ENCODE results near the gene NFIX.
A peak's percentile ranks its signal among the peaks of the same experiment; 100 is the strongest.

NFIX gene

GRCh38 chr19:13100031-13100588 lies 104.8 kb downstream of the NFIX start:
- peak; percentile 73 for DNase-seq

GRCh38 chr19:13100841-13101589 lies 105.7 kb downstream of the NFIX start:
- DNase-seq, result no peak
- CTCF ChIA-PET, result interaction anchor here (1.3 kb wide), 1 partner anchor 39 kb away, joined by 3 read pairs; no protein-coding TSS in a partner anchor
- Mint-ChIP-seq H3K27me3 (peaks cover 51% of the 10 kb centered on the region), H3K9me3 (no peaks in the 10 kb centered on the region), H3K4me3 (peak overlapping the region; percentile 69), H3K4me1 (peaks cover 71% of the 10 kb centered on the region), H3K36me3 (peaks cover 9% of the 10 kb centered on the region), H3K27ac (peak overlapping the region; percentile 78)

More at GRCh38 chr19:13100031-13100588, 104.8 kb downstream of the NFIX start:
- Mint-ChIP-seq H3K27ac (peak overlapping the region; percentile 96), H3K4me1 (peaks cover 71% of the 10 kb centered on the region), H3K27me3 (peaks cover 60% of the 10 kb centered on the region), H3K9me3 (no peaks in the 10 kb centered on the region), H3K4me3 (peak overlapping the region; percentile 63), H3K36me3 (peaks cover 9% of the 10 kb centered on the region)
- CTCF ChIA-PET, result interaction anchor here (1.3 kb wide), 2 partner anchors 38 to 135 kb away, joined by 3 read pairs; no protein-coding TSS in a partner anchor

- peaks cover 67% of the 10 kb centered on the region for H3K4me1 Mint-ChIP-seq
- peaks cover 43% of the 10 kb centered on the region for H3K27me3 Mint-ChIP-seq
- no peak for DNase-seq
- peak overlapping the region; percentile 78 for H3K27ac Mint-ChIP-seq
- peaks cover 9% of the 10 kb centered on the region for H3K36me3 Mint-ChIP-seq
- CTCF ChIA-PET, result no interaction called here
- peak overlapping the region; percentile 69 for H3K4me3 Mint-ChIP-seq
- no peaks in the 10 kb centered on the region for H3K9me3 Mint-ChIP-seq
Measured at GRCh38 chr19:13101590-13102415, 106.5 kb downstream of the NFIX start.

GRCh38 chr19:13102416-13102665 lies 107.1 kb downstream of the NFIX start:
- H3K27ac Mint-ChIP-seq, result no peak overlapping the region

GRCh38 chr19:13102666-13103580 lies 107.6 kb downstream of the NFIX start, which contains the start of gene LYL1:
TSS of gene LYL1 (minus strand) at chr19:13102858. CDS start at chr19:13101171, 1,687 bp downstream.
- Mint-ChIP-seq H3K27me3 (peaks cover 32% of the 10 kb centered on the region), H3K4me3 (peak within 1 kb of the TSS; percentile 76), H3K27ac (peak within 1 kb of the TSS; percentile 78), H3K36me3 (peaks cover 12% of the 10 kb centered on the region), H3K4me1 (peaks cover 58% of the 10 kb centered on the region), H3K9me3 (no peaks in the 10 kb centered on the region)
- DNase-seq, result peak; percentile 58
- CTCF ChIA-PET, result interaction anchor here (1.0 kb wide), 1 partner anchor 61 kb away, joined by 3 read pairs; no protein-coding TSS in a partner anchor

More at GRCh38 chr19:13102416-13102665, 107.1 kb downstream of the NFIX start:
- no peaks in the 10 kb centered on the region for H3K9me3 Mint-ChIP-seq
- CTCF ChIA-PET, result no interaction called here
- peaks cover 38% of the 10 kb centered on the region for H3K27me3 Mint-ChIP-seq
- H3K4me1 Mint-ChIP-seq, result peaks cover 62% of the 10 kb centered on the region
- H3K4me3 Mint-ChIP-seq, result peak overlapping the region; percentile 69
- DNase-seq, result no peak
- peaks cover 8% of the 10 kb centered on the region for H3K36me3 Mint-ChIP-seq

- Mint-ChIP-seq H3K27me3 (peaks cover 24% of the 10 kb centered on the region), H3K27ac (peak overlapping the region; percentile 88), H3K9me3 (no peaks in the 10 kb centered on the region), H3K4me3 (peak overlapping the region; percentile 82), H3K4me1 (peaks cover 51% of the 10 kb centered on the region), H3K36me3 (peaks cover 12% of the 10 kb centered on the region)
- DNase-seq, result no peak
- CTCF ChIA-PET, result interaction anchor here (1.0 to 2.5 kb wide), 8 partner anchors 8 to 139 kb away, joined by 3 to 23 read pairs (median 6); partner anchors contain the start of genes IER2, NACC1 and STX10
Measured at GRCh38 chr19:13103581-13104359, 108.5 kb downstream of the NFIX start.

GRCh38 chr19:13104360-13104847 lies 109.1 kb downstream of the NFIX start:
- Mint-ChIP-seq H3K36me3 (peaks cover 14% of the 10 kb centered on the region), H3K4me3 (peak overlapping the region; percentile 82), H3K27me3 (peaks cover 17% of the 10 kb centered on the region), H3K9me3 (no peaks in the 10 kb centered on the region), H3K27ac (peak overlapping the region; percentile 88), H3K4me1 (peaks cover 48% of the 10 kb centered on the region)
- CTCF ChIA-PET, result interaction anchor here (1.0 to 2.5 kb wide), 13 partner anchors 9 to 140 kb away, joined by 3 to 23 read pairs (median 5); partner anchors contain the start of genes IER2, NACC1 and STX10
- peak; percentile 79 for DNase-seq

GRCh38 chr19:13104848-13105711 lies 109.8 kb downstream of the NFIX start:
- Mint-ChIP-seq H3K4me1 (peaks cover 41% of the 10 kb centered on the region), H3K27ac (peak overlapping the region; percentile 88), H3K9me3 (no peaks in the 10 kb centered on the region), H3K36me3 (peaks cover 11% of the 10 kb centered on the region), H3K27me3 (peaks cover 11% of the 10 kb centered on the region), H3K4me3 (peak overlapping the region; percentile 82)
- peak; percentile 64 for DNase-seq
- CTCF ChIA-PET, result interaction anchor here (1.0 to 2.5 kb wide), 13 partner anchors 8 to 140 kb away, joined by 3 to 23 read pairs (median 5); partner anchors contain the start of genes IER2, NACC1 and STX10

GRCh38 chr19:13109361-13110098 lies 114.3 kb downstream of the NFIX start:
- no peak for DNase-seq
- Mint-ChIP-seq H3K36me3 (peaks cover 9% of the 10 kb centered on the region), H3K4me1 (peaks cover 9% of the 10 kb centered on the region), H3K9me3 (no peaks in the 10 kb centered on the region), H3K27ac (no peak overlapping the region), H3K27me3 (no peaks in the 10 kb centered on the region), H3K4me3 (no peak overlapping the region)
- CTCF ChIA-PET, result no interaction called here

- Mint-ChIP-seq H3K27me3 (no peaks in the 10 kb centered on the region), H3K4me3 (no peak overlapping the region), H3K9me3 (no peaks in the 10 kb centered on the region), H3K4me1 (peaks cover 10% of the 10 kb centered on the region), H3K36me3 (peaks cover 9% of the 10 kb centered on the region), H3K27ac (no peak overlapping the region)
- DNase-seq, result no peak
- CTCF ChIA-PET, result no interaction called here
Measured at GRCh38 chr19:13110099-13110610, 114.9 kb downstream of the NFIX start.

- no peak overlapping the region for H3K27ac Mint-ChIP-seq
- no peak for DNase-seq
- H3K36me3 Mint-ChIP-seq, result peaks cover 12% of the 10 kb centered on the region
- H3K4me1 Mint-ChIP-seq, result peaks cover 19% of the 10 kb centered on the region
- H3K4me3 Mint-ChIP-seq, result no peak overlapping the region
- no peaks in the 10 kb centered on the region for H3K9me3 Mint-ChIP-seq
- no peaks in the 10 kb centered on the region for H3K27me3 Mint-ChIP-seq
- CTCF ChIA-PET, result interaction anchor here (1.4 kb wide), 1 partner anchor 147 kb away, joined by 3 read pairs; no protein-coding TSS in a partner anchor
Measured at GRCh38 chr19:13112555-13112954, 117.3 kb downstream of the NFIX start.
